ENCODE measurements around the gene SLC4A2. TPM values are rescaled to one million over a fixed set of nuclear protein-coding genes. Genes with fewer than 3 reads are reported as not detected.

The SLC4A2 gene
- total and polyA plus RNA-seq, 8 donors = 81.7 to 205 (median 104) TPM

DNA sequence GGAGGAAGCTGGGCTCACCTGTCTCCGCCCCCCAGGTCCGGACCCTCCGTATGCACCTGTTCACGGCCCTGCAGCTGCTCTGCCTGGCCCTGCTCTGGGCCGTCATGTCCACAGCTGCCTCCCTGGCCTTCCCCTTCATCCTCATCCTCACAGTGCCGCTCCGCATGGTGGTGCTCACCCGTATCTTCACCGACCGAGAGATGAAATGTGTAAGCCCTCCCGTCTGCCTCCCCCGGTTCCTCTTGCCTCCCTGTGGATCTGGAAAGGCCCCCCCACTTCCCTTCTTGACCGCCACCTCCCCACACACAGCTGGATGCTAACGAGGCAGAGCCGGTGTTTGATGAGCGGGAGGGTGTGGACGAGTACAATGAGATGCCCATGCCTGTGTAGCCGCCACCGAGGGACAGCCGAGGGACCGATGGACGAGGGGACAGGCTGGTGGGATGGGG is 16.6 kb downstream of the SLC4A2 start:
- intact Hi-C loops (cut with DNase I) = no loop called here
- peaks cover 5 to 64% of the 10 kb centered on the region in 2 donors for H3K36me3 ChIP-seq
- ATAC-seq (no peak), DNase-seq (no peak)
- H3K4me1 ChIP-seq = peaks cover 18 to 29% of the 10 kb centered on the region in 2 donors
- no peak overlapping the region for H3K4me3 ChIP-seq
- TF ChIP-seq, protein P1, sequence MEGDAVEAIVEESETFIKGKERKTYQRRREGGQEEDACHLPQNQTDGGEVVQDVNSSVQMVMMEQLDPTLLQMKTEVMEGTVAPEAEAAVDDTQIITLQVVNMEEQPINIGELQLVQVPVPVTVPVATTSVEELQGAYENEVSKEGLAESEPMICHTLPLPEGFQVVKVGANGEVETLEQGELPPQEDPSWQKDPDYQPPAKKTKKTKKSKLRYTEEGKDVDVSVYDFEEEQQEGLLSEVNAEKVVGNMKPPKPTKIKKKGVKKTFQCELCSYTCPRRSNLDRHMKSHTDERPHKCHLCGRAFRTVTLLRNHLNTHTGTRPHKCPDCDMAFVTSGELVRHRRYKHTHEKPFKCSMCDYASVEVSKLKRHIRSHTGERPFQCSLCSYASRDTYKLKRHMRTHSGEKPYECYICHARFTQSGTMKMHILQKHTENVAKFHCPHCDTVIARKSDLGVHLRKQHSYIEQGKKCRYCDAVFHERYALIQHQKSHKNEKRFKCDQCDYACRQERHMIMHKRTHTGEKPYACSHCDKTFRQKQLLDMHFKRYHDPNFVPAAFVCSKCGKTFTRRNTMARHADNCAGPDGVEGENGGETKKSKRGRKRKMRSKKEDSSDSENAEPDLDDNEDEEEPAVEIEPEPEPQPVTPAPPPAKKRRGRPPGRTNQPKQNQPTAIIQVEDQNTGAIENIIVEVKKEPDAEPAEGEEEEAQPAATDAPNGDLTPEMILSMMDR (IDR thresholded peaks at IDR 0.05) = no peak
- no peaks in the 10 kb centered on the region for H3K27me3 ChIP-seq
- H3K9me3 ChIP-seq = no peaks in the 10 kb centered on the region
- no peak overlapping the region for H3K27ac ChIP-seq

DNA sequence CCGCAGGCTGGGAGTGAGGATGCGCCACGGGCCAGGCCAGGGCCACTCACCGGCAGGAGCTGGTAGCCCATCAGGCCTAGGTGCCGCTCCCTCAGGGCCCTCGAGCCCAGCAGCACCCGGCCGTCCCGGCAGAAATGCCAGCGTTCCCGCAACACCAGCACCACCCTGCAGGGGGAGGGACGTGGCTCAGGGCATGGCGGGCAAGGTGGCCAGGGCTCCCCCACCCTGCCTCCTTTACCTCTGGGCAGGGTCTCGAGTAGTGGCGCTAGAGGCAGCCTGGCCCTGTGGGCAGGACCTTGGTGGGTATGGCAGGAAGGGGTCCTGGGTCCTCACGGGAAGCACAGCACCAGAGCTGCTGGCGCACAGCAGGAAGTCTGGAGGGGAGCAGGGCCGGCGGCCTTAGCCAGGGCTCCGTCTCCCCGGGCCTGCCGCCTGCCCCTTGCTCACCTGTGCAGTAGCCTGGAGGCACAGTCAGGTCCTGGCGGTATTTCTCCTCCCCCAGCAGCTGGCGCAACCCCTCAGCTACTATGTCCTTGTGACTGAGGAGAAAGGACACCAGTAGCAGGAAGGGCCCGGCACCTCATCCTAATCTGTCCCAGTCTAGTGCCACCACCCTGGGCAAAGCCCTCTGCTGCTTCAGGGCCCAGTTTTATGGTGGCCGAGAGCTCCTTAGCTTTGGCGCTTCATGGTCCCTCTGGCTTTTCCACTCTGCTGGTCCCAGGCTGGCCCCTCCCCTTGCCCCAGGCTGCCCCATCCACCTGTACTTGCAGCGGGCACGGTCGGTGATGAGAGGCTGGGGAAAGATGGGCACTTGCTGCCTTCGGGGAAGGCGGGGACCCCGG is 17.7 kb downstream of the SLC4A2 start:
- no peak overlapping the region for H3K27ac ChIP-seq
- intact Hi-C loops (cut with DNase I) = no loop called here
- peaks cover 5 to 53% of the 10 kb centered on the region in 2 donors for H3K36me3 ChIP-seq
- ATAC-seq = no peak
- H3K4me1 ChIP-seq = peaks cover 29 to 40% of the 10 kb centered on the region in 2 donors
- TF ChIP-seq, protein P1 (IDR thresholded peaks at IDR 0.05) = no peak
- no peak overlapping the region for H3K4me3 ChIP-seq
- DNase-seq = peak in 1 of 4 donors; percentile 81
- no peaks in the 10 kb centered on the region for H3K27me3 ChIP-seq
- H3K9me3 ChIP-seq = no peaks in the 10 kb centered on the region

DNA sequence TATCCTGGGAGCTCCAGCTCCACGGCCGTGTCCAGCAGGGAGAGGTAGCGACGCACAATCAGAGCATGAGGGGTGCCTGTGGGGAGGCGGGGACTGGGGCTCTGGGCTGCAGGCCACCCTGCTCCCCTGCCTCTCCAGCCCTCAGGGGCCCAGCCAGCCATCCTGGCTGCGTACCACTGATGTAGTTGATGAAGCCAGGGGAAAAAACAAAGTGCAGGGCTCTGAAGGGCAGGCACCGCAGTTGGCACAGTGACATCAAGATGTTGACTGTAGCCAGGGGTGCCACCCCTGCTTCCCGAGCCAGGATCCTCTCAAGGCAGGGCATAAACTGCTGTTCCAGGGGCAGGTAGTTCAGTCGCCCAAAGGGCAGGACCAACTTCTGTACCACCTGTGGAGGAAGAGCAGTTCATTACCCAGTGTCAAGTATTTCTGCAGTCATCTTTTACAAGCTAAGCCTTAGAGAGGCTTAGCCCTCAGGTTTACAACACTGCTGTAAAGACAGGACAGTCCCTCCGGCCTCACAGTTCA is 18.4 kb downstream of the SLC4A2 start:
- H3K27ac ChIP-seq = no peak overlapping the region
- intact Hi-C loops (cut with DNase I) = no loop called here

DNA sequence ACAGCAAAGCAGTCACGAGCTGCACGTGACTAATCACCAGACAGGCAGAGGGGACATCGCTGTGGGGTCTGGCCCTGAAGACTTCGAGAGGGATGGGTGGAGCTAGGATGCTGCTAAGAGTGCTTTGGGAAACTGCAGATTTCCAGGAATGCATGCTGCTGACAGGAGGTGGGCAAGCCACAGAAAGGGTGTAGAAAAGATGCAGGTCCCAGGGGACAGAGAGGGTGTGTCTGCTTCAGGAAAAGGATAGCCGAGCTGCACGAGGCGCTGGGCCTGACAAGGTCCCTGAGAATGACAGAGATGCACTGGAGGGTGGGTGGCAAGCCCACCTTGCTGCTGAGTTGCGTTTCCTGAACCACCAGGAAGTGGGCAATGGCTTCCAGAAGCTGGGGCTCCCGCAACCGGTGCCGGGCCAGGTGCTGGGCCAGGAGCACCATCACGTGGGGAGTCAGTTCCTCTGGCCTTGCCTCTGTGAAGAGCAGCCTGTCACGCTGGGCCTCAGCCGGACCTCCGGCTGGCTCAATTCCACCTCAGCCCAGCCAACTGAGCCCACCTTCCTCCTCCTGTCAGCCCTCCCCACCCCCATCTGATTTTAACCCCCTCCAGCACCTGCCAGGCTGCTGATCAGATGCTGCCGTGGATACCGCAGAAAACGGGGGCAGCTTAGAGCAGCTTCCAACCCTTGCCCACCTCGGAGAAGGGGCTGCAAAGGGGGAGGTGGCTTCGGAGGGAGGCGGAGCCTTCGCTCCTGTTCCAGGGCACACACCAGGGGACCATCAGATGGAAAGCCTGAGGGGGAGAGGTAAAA is 19.0 kb downstream of the SLC4A2 start:
- Histone ChIP-seq H3K27ac (peak overlapping the region in 1 of 2 donors; percentile 31), H3K4me1 (peaks cover 35 to 47% of the 10 kb centered on the region in 2 donors), H3K9me3 (no peaks in the 10 kb centered on the region), H3K36me3 (peaks cover 5 to 40% of the 10 kb centered on the region in 2 donors), H3K4me3 (no peak overlapping the region), H3K27me3 (no peaks in the 10 kb centered on the region)
- TF ChIP-seq, protein P1 (IDR thresholded peaks at IDR 0.05) = no peak
- DNase-seq (peak in 1 of 4 donors; percentile 79), ATAC-seq (no peak)
- intact Hi-C loops (cut with DNase I) = no loop called here

More for the DNA sequence above, 18.4 kb downstream of the SLC4A2 start:
- H3K9me3 ChIP-seq = no peaks in the 10 kb centered on the region
- H3K4me1 ChIP-seq = peaks cover 35 to 46% of the 10 kb centered on the region in 2 donors
- TF ChIP-seq, protein P1 (IDR thresholded peaks at IDR 0.05) = no peak
- no peak overlapping the region for H3K4me3 ChIP-seq
- DNase-seq = no peak
- ATAC-seq = no peak
- H3K36me3 ChIP-seq = peaks cover 5 to 46% of the 10 kb centered on the region in 2 donors
- no peaks in the 10 kb centered on the region for H3K27me3 ChIP-seq
